Measurements from ENCODE around the gene RPL13. TPM values are rescaled to one million over a fixed set of nuclear protein-coding genes. Genes with fewer than 3 reads are reported as not detected.

Gene RPL13
- total and polyA plus RNA-seq, 2 of the 13 experiments (the other 11 are each of a cell fraction or from before 2014, with no cell fraction given): 2,988 to 4,411 TPM

- TF ChIP-seq ZNF276 (CRISPR knock-in tag; IDR thresholded peaks at IDR 0.05; ENCODE audit: low read depth) (no peak), KDM3A (CRISPR knock-in tag; IDR thresholded peaks at IDR 0.05; ENCODE audit: low read depth) (peak; percentile 78; the same call in 1 of the 2 replicates), ZNF710 (CRISPR knock-in tag; IDR thresholded peaks at IDR 0.05; ENCODE audit: borderline replicate concordance) (no peak), RORA (CRISPR knock-in tag; IDR thresholded peaks at IDR 0.05) (no peak), CREB3 (CRISPR knock-in tag; IDR thresholded peaks at IDR 0.05) (no peak), ZNF563 (CRISPR knock-in tag; IDR thresholded peaks at IDR 0.05) (no peak), GATAD1 (CRISPR knock-in tag; IDR thresholded peaks at IDR 0.05) (0 out of 2 replicates have a peak, but pooled peaks have one; percentile 45), POLR2A (IDR thresholded peaks at IDR 0.05; ENCODE audit: insufficient read depth in 1 of 2, low read depth in 2 of 2, low read length in 2 of 2) (0 out of 4 replicates have a peak, but pooled peaks of 1 of the 2 experiments have one; percentile 28), ZSCAN20 (CRISPR knock-in tag; IDR thresholded peaks at IDR 0.05; ENCODE audit: borderline replicate concordance) (0 out of 2 replicates have a peak, but pooled peaks have one; percentile 22), MTF2 (CRISPR knock-in tag; IDR thresholded peaks at IDR 0.05; ENCODE audit: borderline replicate concordance) (no peak), TSC22D2 (CRISPR knock-in tag; IDR thresholded peaks at IDR 0.05; ENCODE audit: borderline replicate concordance) (no peak), ZSCAN9 (CRISPR knock-in tag; IDR thresholded peaks at IDR 0.05; ENCODE audit: borderline replicate concordance) (no peak), HBP1 (CRISPR knock-in tag; IDR thresholded peaks at IDR 0.05; ENCODE audit: low read depth) (0 out of 2 replicates have a peak, but pooled peaks have one; percentile 63), NR2F1 (CRISPR knock-in tag; IDR thresholded peaks at IDR 0.05) (no peak), MBD4 (IDR thresholded peaks at IDR 0.05; ENCODE audit: borderline replicate concordance, low read length) (no peak), ZNF766 (CRISPR knock-in tag; IDR thresholded peaks at IDR 0.05; ENCODE audit: borderline replicate concordance) (peak; percentile 80; the same call in 1 of the 2 replicates), SAP130 (CRISPR knock-in tag; IDR thresholded peaks at IDR 0.05; ENCODE audit: low read depth) (peak; percentile 82), JARID2 (CRISPR knock-in tag; IDR thresholded peaks at IDR 0.05; ENCODE audit: insufficient replicate concordance) (no peak), NR2F6 (IDR thresholded peaks at IDR 0.05) (no peak), NR2F6 (CRISPR knock-in tag; IDR thresholded peaks at IDR 0.05) (peak; percentile 30; the same call in 1 of the 2 replicates), FOXK1 (CRISPR knock-in tag; IDR thresholded peaks at IDR 0.05; ENCODE audit: borderline replicate concordance, low read depth) (peak; percentile 22; the same call in 1 of the 2 replicates), ZNF331 (CRISPR knock-in tag; IDR thresholded peaks at IDR 0.05) (peak; percentile 65), MAFG (CRISPR knock-in tag; IDR thresholded peaks at IDR 0.05) (no peak), RNF2 (conservative IDR thresholded peaks at IDR 0.05; ENCODE audit: low read depth) (no peak), EZH2 (conservative IDR thresholded peaks at IDR 0.05; ENCODE audit: low read depth, low read length) (no peak)
Measured at GRCh38 chr16:89556750-89557689, 3.5 kb upstream of the RPL13 start (continued).
